ENCODE data around the gene PUM2.

DNA sequence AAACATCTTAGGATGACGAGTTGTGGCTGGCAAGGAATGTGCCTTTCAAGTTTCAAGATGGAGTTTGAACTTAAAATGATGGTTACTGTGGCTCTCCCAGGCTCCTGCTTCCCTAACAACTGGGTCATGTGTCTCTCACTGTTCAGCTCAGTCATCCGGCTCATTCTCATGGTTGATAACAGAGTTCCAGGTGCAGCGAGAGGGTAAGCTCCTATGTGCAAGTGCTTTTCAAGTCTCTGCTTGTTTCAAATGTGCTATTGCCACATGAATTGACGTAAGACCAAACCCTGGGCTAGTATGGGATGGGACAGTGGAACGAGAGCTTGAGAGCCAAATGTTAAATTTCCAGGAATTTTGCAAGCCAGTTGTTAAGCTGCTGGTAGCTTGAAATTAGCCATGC lies 19.5 kb upstream of the PUM2 start:
- TF ChIP-seq, protein P1, sequence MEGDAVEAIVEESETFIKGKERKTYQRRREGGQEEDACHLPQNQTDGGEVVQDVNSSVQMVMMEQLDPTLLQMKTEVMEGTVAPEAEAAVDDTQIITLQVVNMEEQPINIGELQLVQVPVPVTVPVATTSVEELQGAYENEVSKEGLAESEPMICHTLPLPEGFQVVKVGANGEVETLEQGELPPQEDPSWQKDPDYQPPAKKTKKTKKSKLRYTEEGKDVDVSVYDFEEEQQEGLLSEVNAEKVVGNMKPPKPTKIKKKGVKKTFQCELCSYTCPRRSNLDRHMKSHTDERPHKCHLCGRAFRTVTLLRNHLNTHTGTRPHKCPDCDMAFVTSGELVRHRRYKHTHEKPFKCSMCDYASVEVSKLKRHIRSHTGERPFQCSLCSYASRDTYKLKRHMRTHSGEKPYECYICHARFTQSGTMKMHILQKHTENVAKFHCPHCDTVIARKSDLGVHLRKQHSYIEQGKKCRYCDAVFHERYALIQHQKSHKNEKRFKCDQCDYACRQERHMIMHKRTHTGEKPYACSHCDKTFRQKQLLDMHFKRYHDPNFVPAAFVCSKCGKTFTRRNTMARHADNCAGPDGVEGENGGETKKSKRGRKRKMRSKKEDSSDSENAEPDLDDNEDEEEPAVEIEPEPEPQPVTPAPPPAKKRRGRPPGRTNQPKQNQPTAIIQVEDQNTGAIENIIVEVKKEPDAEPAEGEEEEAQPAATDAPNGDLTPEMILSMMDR (IDR thresholded peaks at IDR 0.05): no peak
- no peak for TF ChIP-seq EP300 (IDR thresholded peaks at IDR 0.05)
- no peak for TF ChIP-seq POLR2A (IDR thresholded peaks at IDR 0.05)
- TF ChIP-seq POLR2AphosphoS5 (IDR thresholded peaks at IDR 0.05): no peak
